Mesenchymal stem cell (in vitro differentiated cells and primary cell): ENCODE measurements around the gene ESCO1.

Experiments
- DNase-seq: peaks from one replicate; pipeline ENCODE4 v3.0.0-alpha.2; 2013
- H2AFZ ChIP-seq: one replicate; pipeline ENCODE4 v1.6.1; 2013; ENCODE audit warnings: low read depth, mild to moderate bottlenecking, control low read depth, inconsistent platforms, low read length, moderate library complexity
- H2AK5ac ChIP-seq: 2 replicates; pipeline ENCODE4 v1.6.1; 2013; ENCODE audit warnings: low read length, moderate library complexity, mild to moderate bottlenecking, inconsistent platforms; ENCODE audit not compliant: severe bottlenecking
- H2BK120ac ChIP-seq: one replicate; pipeline ENCODE4 v1.6.1; 2013; ENCODE audit warnings: low read depth, mild to moderate bottlenecking, inconsistent platforms, low read length, moderate library complexity
- H2BK12ac ChIP-seq, 2 experiments: one replicate each; pipeline ENCODE4 v1.6.1; 2013; ENCODE audit warnings: inconsistent platforms in 2 of 2, low read length in 2 of 2, mild to moderate bottlenecking in 2 of 2, moderate library complexity in 2 of 2, control low read depth in 1 of 2
- H2BK15ac ChIP-seq: one replicate; pipeline ENCODE4 v1.6.1; 2013; ENCODE audit warnings: mild to moderate bottlenecking, low read depth, inconsistent platforms; ENCODE audit not compliant: poor library complexity, severe bottlenecking
- H2BK5ac ChIP-seq: 2 replicates; pipeline ENCODE4 v1.6.1; 2013; ENCODE audit warnings: low read depth, mild to moderate bottlenecking, low read length, control low read depth, inconsistent platforms; ENCODE audit not compliant: poor library complexity, severe bottlenecking
- H3K14ac ChIP-seq, 2 experiments: one replicate each; pipeline ENCODE4 v1.6.1; 2013; ENCODE audit warnings: inconsistent platforms in 2 of 2, low read length in 2 of 2, control low read depth in 1 of 2, mild to moderate bottlenecking in 1 of 2, moderate library complexity in 1 of 2
- H3K18ac ChIP-seq, 2 experiments: one replicate each; pipeline ENCODE4 v1.6.1; 2013; ENCODE audit warnings: inconsistent platforms in 2 of 2, low read length in 2 of 2, control low read depth in 1 of 2, low read depth in 1 of 2, mild to moderate bottlenecking in 1 of 2
- H3K23ac ChIP-seq, 2 experiments: one replicate each; pipeline ENCODE4 v1.6.1; 2013; ENCODE audit warnings: inconsistent platforms in 2 of 2, low read length in 2 of 2, mild to moderate bottlenecking in 2 of 2, moderate library complexity in 2 of 2, control low read depth in 1 of 2
- H3K27ac ChIP-seq: 2 replicates; pipeline ENCODE4 v1.5.1; 2013; ENCODE audit warnings: mild to moderate bottlenecking, moderate library complexity, low read length, control low read depth, inconsistent platforms; ENCODE audit not compliant: poor library complexity, severe bottlenecking
- H3K27me3 ChIP-seq, 2 experiments: 2 replicates each; pipeline versions ENCODE4 v1.6.1 to v1.7.0; 2013; ENCODE audit warnings: low read length in 2 of 2, mild to moderate bottlenecking in 2 of 2, moderate library complexity in 2 of 2, control low read depth in 1 of 2, inconsistent platforms in 1 of 2; ENCODE audit not compliant: control insufficient read depth in 1 of 2, insufficient read depth in 1 of 2
- H3K36me3 ChIP-seq, 2 experiments: 2 replicates each; pipeline versions ENCODE4 v1.6.1 to v1.7.0; 2013; ENCODE audit warnings: low read length in 2 of 2, control low read depth in 1 of 2, inconsistent platforms in 1 of 2, low read depth in 1 of 2, mild to moderate bottlenecking in 1 of 2; ENCODE audit not compliant: insufficient read depth in 2 of 2, control insufficient read depth in 1 of 2
- H3K4ac ChIP-seq, 2 experiments: one replicate each; pipeline ENCODE4 v1.6.1; 2013; ENCODE audit warnings: inconsistent platforms in 2 of 2, low read length in 2 of 2, mild to moderate bottlenecking in 2 of 2, moderate library complexity in 2 of 2, control low read depth in 1 of 2, low read depth in 1 of 2
- H3K4me1 ChIP-seq: 2 replicates; pipeline ENCODE4 v1.6.1; 2013; ENCODE audit warnings: low read depth, low read length, control low read depth; ENCODE audit not compliant: control insufficient read depth, insufficient read depth
- H3K4me2 ChIP-seq: 2 replicates; pipeline ENCODE4 v1.6.1; 2013; ENCODE audit warnings: low read length, mild to moderate bottlenecking, inconsistent platforms; ENCODE audit not compliant: poor library complexity, severe bottlenecking
- H3K4me3 ChIP-seq, 2 experiments: 2 replicates each; pipeline versions ENCODE4 v1.5.1 to v1.7.0; 2013; ENCODE audit warnings: low read length in 2 of 2, mild to moderate bottlenecking in 2 of 2, control low read depth in 1 of 2, low read depth in 1 of 2; ENCODE audit not compliant: insufficient read depth in 1 of 2
- H3K79me1 ChIP-seq: replicated peaks from 2 replicates; pipeline ENCODE4 v1.6.1; 2013; ENCODE audit warnings: mild to moderate bottlenecking, control low read depth, low read length, inconsistent platforms; ENCODE audit not compliant: poor library complexity, severe bottlenecking
- H3K9ac ChIP-seq: 2 replicates; pipeline ENCODE4 v1.7.0; 2013; ENCODE audit warnings: mild to moderate bottlenecking, low read length, moderate library complexity
- H3K9me3 ChIP-seq: 2 replicates; pipeline ENCODE4 v1.7.0; 2013; ENCODE audit warnings: mild to moderate bottlenecking, low read length; ENCODE audit not compliant: control insufficient read depth
- H4K8ac ChIP-seq: one replicate; pipeline ENCODE4 v1.6.1; 2013; ENCODE audit warnings: inconsistent platforms, mild to moderate bottlenecking, low read length, moderate library complexity
- H4K91ac ChIP-seq: one replicate; pipeline ENCODE4 v1.6.1; 2013; ENCODE audit warnings: mild to moderate bottlenecking, low read length, inconsistent platforms
- WGBS: methylation state at CpG from one replicate; pipeline ENCODE4 v1.1.7; 2013; ENCODE audit warnings: mixed read lengths; 5-methylcytosine and 5-hydroxymethylcytosine counted together

Gene ESCO1

GRCh38 chr18:21502661-21503060 is 97.8 kb downstream of the ESCO1 start:
- no peak overlapping the region for H3K9ac ChIP-seq
- H3K4me1 ChIP-seq = no peaks in the 10 kb centered on the region
- no peak overlapping the region for H3K4ac ChIP-seq
- H2AFZ ChIP-seq = no peak overlapping the region
- H2BK15ac ChIP-seq = no peak overlapping the region
- no peak overlapping the region for H4K91ac ChIP-seq
- H3K79me1 ChIP-seq = no peaks in the 10 kb centered on the region
- no peak overlapping the region for H3K18ac ChIP-seq
- H3K36me3 ChIP-seq = peaks cover 0 to 7% of the 10 kb centered on the region in 2 experiments
- H3K27ac ChIP-seq = no peak overlapping the region
- no peak overlapping the region for H4K8ac ChIP-seq
- H2BK12ac ChIP-seq = no peak overlapping the region
- no peaks in the 10 kb centered on the region for H3K9me3 ChIP-seq
- H2AK5ac ChIP-seq = no peak overlapping the region
- no peak overlapping the region for H3K4me2 ChIP-seq
- H3K23ac ChIP-seq = no peak overlapping the region
- no peaks in the 10 kb centered on the region for H3K27me3 ChIP-seq
- no peak overlapping the region for H3K4me3 ChIP-seq
- no peak overlapping the region for H2BK120ac ChIP-seq
- 95% methylated on average over 7 of the region's 7 CpGs for WGBS
- no peak for DNase-seq
- H3K14ac ChIP-seq = no peak overlapping the region
- H2BK5ac ChIP-seq = no peak overlapping the region

- DNase-seq = no peak
- no peak overlapping the region for H2AFZ ChIP-seq
- no peak overlapping the region for H2BK5ac ChIP-seq
- H3K18ac ChIP-seq = no peak overlapping the region
- H3K23ac ChIP-seq = no peak overlapping the region
- no peak overlapping the region for H3K9ac ChIP-seq
- no peak overlapping the region for H2BK12ac ChIP-seq
- no peaks in the 10 kb centered on the region for H3K9me3 ChIP-seq
- no peak overlapping the region for H2BK120ac ChIP-seq
- no peak overlapping the region for H3K4ac ChIP-seq
- no peak overlapping the region for H3K14ac ChIP-seq
- H3K36me3 ChIP-seq = peaks cover 0 to 10% of the 10 kb centered on the region in 2 experiments
- H4K91ac ChIP-seq = no peak overlapping the region
- no peaks in the 10 kb centered on the region for H3K27me3 ChIP-seq
- no peaks in the 10 kb centered on the region for H3K4me1 ChIP-seq
- H4K8ac ChIP-seq = no peak overlapping the region
- H3K4me3 ChIP-seq = no peak overlapping the region
- H2BK15ac ChIP-seq = no peak overlapping the region
- H2AK5ac ChIP-seq = no peak overlapping the region
- WGBS = 95% methylated on average over 14 of the region's 16 CpGs
- no peak overlapping the region for H3K27ac ChIP-seq
- H3K79me1 ChIP-seq = no peaks in the 10 kb centered on the region
- no peak overlapping the region for H3K4me2 ChIP-seq
These were observed 100.5 kb downstream of the ESCO1 start for GRCh38 chr18:21499997-21500396.

DNA sequence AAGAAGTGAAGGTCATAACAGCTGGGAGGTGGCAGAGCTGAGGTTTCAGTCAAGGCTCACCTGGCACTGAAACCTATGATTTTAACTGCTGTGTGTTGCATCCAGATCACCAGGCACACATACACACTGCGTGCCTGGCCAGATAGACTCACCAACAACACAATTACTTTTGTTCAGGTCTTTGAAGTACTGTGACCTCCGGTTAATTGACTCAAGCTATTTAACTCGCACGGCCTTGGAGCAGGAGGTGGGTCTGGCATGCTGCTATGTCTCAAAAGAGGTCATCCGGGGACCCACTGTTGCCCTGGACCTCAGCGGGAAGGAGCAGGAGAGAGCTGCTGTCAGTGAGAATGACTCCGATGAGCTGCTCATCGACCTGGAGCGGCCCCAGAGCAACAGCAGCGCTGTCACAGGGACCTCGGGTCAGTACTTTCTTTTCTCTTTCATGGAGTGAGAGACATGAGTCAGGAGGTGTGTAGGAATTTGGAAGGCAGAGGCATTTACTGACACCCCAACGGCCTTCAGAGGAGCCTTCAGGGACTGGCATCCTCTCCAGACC is 104.1 kb downstream of the ESCO1 start:
- no peaks in the 10 kb centered on the region for H3K4me1 ChIP-seq
- no peak overlapping the region for H2BK5ac ChIP-seq
- no peak overlapping the region for H3K27ac ChIP-seq
- 90% methylated on average over 12 of the region's 12 CpGs for WGBS
- no peak overlapping the region for H4K8ac ChIP-seq
- no peak overlapping the region for H3K4me2 ChIP-seq
- no peaks in the 10 kb centered on the region for H3K27me3 ChIP-seq
- DNase-seq = no peak
- H2AFZ ChIP-seq = no peak overlapping the region
- H3K4me3 ChIP-seq = no peak overlapping the region
- no peak overlapping the region for H2AK5ac ChIP-seq
- no peak overlapping the region for H2BK15ac ChIP-seq
- no peak overlapping the region for H3K4ac ChIP-seq
- H4K91ac ChIP-seq = no peak overlapping the region
- no peaks in the 10 kb centered on the region for H3K9me3 ChIP-seq
- H3K18ac ChIP-seq = no peak overlapping the region
- H3K79me1 ChIP-seq = no peaks in the 10 kb centered on the region
- H3K23ac ChIP-seq = no peak overlapping the region
- H3K36me3 ChIP-seq = peaks cover 0 to 10% of the 10 kb centered on the region in 2 experiments
- no peak overlapping the region for H2BK120ac ChIP-seq
- no peak overlapping the region for H3K9ac ChIP-seq
- no peak overlapping the region for H3K14ac ChIP-seq
- H2BK12ac ChIP-seq = no peak overlapping the region

DNA sequence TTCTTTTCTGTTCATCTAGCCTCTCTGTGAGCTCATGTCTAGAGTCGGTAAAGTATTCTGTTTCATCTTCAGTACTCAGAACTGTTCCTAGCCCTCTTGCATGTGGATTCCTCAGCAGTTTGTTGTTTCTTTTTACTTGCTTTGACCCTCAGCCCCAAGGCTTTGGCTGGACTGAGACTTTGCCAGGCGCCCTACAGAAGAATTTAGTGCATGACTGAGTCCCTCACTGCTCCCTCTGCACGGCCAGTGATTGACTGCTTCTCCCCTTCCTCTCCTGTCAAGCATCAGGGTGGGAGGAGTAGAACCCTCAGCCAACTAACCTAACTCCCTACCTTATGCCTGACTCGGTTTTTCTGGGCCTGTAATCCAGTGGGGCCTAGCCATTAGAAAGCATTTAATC is 109.8 kb downstream of the ESCO1 start:
- no peaks in the 10 kb centered on the region for H3K27me3 ChIP-seq
- WGBS = 85% methylated on average over 4 of the region's 4 CpGs
- H2AK5ac ChIP-seq = no peak overlapping the region
- H3K23ac ChIP-seq = no peak overlapping the region
- H2AFZ ChIP-seq = no peak overlapping the region
- H4K91ac ChIP-seq = no peak overlapping the region
- no peaks in the 10 kb centered on the region for H3K79me1 ChIP-seq
- no peaks in the 10 kb centered on the region for H3K9me3 ChIP-seq
- no peak overlapping the region for H2BK5ac ChIP-seq
- H3K36me3 ChIP-seq = no peaks in the 10 kb centered on the region
- H3K4me3 ChIP-seq = no peak overlapping the region
- no peak overlapping the region for H2BK12ac ChIP-seq
- no peak overlapping the region for H3K14ac ChIP-seq
- H2BK15ac ChIP-seq = no peak overlapping the region
- H2BK120ac ChIP-seq = no peak overlapping the region
- H3K4ac ChIP-seq = no peak overlapping the region
- no peak for DNase-seq
- peaks cover 3% of the 10 kb centered on the region for H3K4me1 ChIP-seq
- H3K27ac ChIP-seq = no peak overlapping the region
- no peak overlapping the region for H3K9ac ChIP-seq
- no peak overlapping the region for H3K4me2 ChIP-seq
- no peak overlapping the region for H4K8ac ChIP-seq
- H3K18ac ChIP-seq = no peak overlapping the region
